ENCODE measurements around the gene MIER2. TPM values are rescaled to one million over a fixed set of nuclear protein-coding genes. Genes with fewer than 3 reads are reported as not detected.

Gene MIER2
- total RNA-seq, 1 donor from 2014 or later, result 47.3 TPM

- Mint-ChIP-seq H3K9me3 (ENCODE audit: unreplicated experiment) (no peaks in the 10 kb centered on the region), H3K27ac (ENCODE audit: unreplicated experiment) (no peak overlapping the region), H3K4me1 (ENCODE audit: low read depth, unreplicated experiment) (peaks cover 5% of the 10 kb centered on the region), H3K36me3 (ENCODE audit: unreplicated experiment) (no peaks in the 10 kb centered on the region), H3K4me3 (ENCODE audit: unreplicated experiment) (no peak overlapping the region), H3K27me3 (ENCODE audit: unreplicated experiment) (peaks cover 3% of the 10 kb centered on the region)
- TF ChIP-seq CTCF (IDR thresholded peaks at IDR 0.05; ENCODE audit: partially characterized antibody, unreplicated experiment), result no peak
- DNase-seq, result no peak
These were observed 61.2 kb downstream of the MIER2 start for GRCh38 chr19:283395-283794.

GRCh38 chr19:282501-282900, 62.1 kb downstream of the MIER2 start:
- Mint-ChIP-seq H3K27me3 (ENCODE audit: unreplicated experiment) (no peaks in the 10 kb centered on the region), H3K27ac (ENCODE audit: unreplicated experiment) (no peak overlapping the region), H3K36me3 (ENCODE audit: unreplicated experiment) (no peaks in the 10 kb centered on the region), H3K4me3 (ENCODE audit: unreplicated experiment) (no peak overlapping the region), H3K9me3 (ENCODE audit: unreplicated experiment) (no peaks in the 10 kb centered on the region), H3K4me1 (ENCODE audit: low read depth, unreplicated experiment) (peaks cover 5% of the 10 kb centered on the region)
- no peak for DNase-seq
- TF ChIP-seq CTCF (IDR thresholded peaks at IDR 0.05; ENCODE audit: partially characterized antibody, unreplicated experiment), result no peak

- no peaks in the 10 kb centered on the region for H3K9me3 Mint-ChIP-seq (ENCODE audit: unreplicated experiment)
- peaks cover 1% of the 10 kb centered on the region for H3K27me3 Mint-ChIP-seq (ENCODE audit: unreplicated experiment)
- H3K4me1 Mint-ChIP-seq (ENCODE audit: low read depth, unreplicated experiment), result peaks cover 5% of the 10 kb centered on the region
- H3K27ac Mint-ChIP-seq (ENCODE audit: unreplicated experiment), result no peak overlapping the region
- no peak for TF ChIP-seq CTCF (IDR thresholded peaks at IDR 0.05; ENCODE audit: partially characterized antibody, unreplicated experiment)
- no peak overlapping the region for H3K4me3 Mint-ChIP-seq (ENCODE audit: unreplicated experiment)
- no peaks in the 10 kb centered on the region for H3K36me3 Mint-ChIP-seq (ENCODE audit: unreplicated experiment)
- no peak for DNase-seq
These were observed 62.6 kb downstream of the MIER2 start for GRCh38 chr19:281992-282391.

- Mint-ChIP-seq H3K36me3 (ENCODE audit: unreplicated experiment) (no peaks in the 10 kb centered on the region), H3K27me3 (ENCODE audit: unreplicated experiment) (peaks cover 2% of the 10 kb centered on the region), H3K4me1 (ENCODE audit: low read depth, unreplicated experiment) (peaks cover 5% of the 10 kb centered on the region), H3K9me3 (ENCODE audit: unreplicated experiment) (no peaks in the 10 kb centered on the region), H3K4me3 (ENCODE audit: unreplicated experiment) (no peak overlapping the region), H3K27ac (ENCODE audit: unreplicated experiment) (no peak overlapping the region)
- no peak for TF ChIP-seq CTCF (IDR thresholded peaks at IDR 0.05; ENCODE audit: partially characterized antibody, unreplicated experiment)
- no peak for DNase-seq
These were observed 63.3 kb downstream of the MIER2 start for GRCh38 chr19:281156-281853.

- Mint-ChIP-seq H3K27ac (ENCODE audit: unreplicated experiment) (no peak overlapping the region), H3K27me3 (ENCODE audit: unreplicated experiment) (peaks cover 2% of the 10 kb centered on the region), H3K36me3 (ENCODE audit: unreplicated experiment) (no peaks in the 10 kb centered on the region), H3K9me3 (ENCODE audit: unreplicated experiment) (no peaks in the 10 kb centered on the region), H3K4me1 (ENCODE audit: low read depth, unreplicated experiment) (peaks cover 5% of the 10 kb centered on the region), H3K4me3 (ENCODE audit: unreplicated experiment) (no peak overlapping the region)
- DNase-seq, result peak; percentile 34
- no peak for TF ChIP-seq CTCF (IDR thresholded peaks at IDR 0.05; ENCODE audit: partially characterized antibody, unreplicated experiment)
These were observed 64.0 kb downstream of the MIER2 start for GRCh38 chr19:280541-281009.

Measured in glutamatergic neuron (in vitro differentiated cells).